CD4-positive, alpha-beta T cell treated with Interleukin-4 for 4 hours (primary cell): ENCODE measurements around the gene ARHGEF28.

Experiments
- DNase-seq: peaks from one replicate; pipeline ENCODE4 v3.0.0-alpha.2; 2020

ARHGEF28 gene

GRCh38 chr5:73623901-73624404 lies 2.0 kb upstream of the ARHGEF28 start:
- no peak for DNase-seq

DNA sequence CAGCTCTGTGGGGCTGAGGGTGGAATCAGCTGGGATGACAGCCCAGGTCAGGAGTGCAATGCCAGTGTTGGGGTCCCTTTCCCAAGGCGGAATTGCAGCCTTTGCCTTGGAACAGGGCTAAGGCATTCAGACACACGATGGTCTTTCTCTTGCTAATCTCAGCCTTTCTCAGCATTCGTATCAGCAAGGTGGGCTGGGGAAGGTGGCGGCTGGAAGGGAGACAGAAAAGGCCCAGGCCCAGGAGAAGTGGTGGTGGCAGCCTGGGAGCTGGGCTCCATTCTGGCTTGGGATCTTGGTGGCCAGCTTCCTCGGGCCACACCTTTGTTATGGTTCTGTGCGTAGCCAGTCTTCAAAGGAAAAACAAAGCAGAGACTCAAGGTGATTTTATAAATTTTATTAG lies 1.1 kb upstream of the ARHGEF28 start:
- no peak for DNase-seq

- no peak for DNase-seq
Measured at GRCh38 chr5:73625372-73625943, 538 bp upstream of the ARHGEF28 start.

DNA sequence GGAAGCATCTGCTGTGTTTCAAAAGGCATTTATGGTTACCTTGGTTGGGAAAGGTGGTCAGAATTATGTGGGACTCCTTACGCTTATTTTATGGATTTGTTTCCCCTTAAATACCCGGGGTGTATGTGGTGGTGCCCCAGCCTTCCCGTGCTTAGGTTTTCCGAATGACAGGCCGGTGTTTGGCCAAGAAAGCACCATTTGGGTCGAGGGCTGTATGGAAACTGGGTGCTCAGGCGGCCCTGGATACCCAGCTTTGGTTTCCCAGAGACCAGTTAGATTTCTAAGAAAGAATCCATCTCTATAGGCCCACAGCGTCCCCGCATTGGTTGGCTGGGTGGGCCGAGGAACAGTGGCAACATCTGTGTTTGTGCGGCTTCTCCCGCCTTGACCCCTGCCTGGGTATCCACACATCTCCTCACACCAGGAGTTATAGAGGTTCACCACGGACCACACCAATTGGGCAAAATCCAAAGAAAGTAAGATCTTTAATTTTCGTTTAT lies 868 bp downstream of the ARHGEF28 start:
- DNase-seq, result no peak

DNA sequence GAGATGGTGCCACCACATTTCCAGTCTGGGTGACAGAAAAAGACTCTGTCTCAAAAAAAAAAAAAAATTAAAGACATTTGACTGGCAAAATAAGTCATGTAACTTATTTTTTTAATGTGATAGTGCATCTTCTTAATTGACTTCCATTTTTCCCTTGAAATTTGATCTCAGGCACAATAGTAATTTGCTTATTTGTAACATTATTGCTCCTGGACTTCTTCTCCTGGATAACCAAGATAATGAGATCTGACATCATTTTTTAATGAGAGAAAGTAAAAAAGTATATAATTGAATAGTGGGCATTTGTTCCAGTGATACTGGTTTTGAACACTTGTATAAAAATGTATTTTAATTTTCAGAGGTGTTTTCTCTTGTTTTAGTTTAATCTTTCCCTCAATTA lies 3.5 kb downstream of the ARHGEF28 start:
- no peak for DNase-seq

DNA sequence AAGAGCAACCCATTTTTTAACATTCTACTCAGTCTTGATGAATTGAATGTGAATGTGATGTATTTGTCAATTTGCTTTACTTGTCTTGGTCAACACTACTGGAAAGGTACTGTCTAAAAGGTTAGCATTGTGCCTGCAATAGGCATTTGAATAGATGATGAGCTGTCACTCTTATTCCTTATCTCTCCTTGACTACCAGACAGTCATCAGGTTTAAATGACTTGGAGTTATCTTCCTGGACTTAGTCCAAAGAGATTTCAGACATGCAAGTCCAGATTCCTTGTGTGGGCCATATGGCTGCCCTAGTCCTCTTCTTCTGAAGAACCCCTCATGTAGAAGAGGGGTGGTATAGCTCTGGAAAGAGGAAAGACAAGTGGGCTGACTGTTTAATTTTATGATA lies 4.8 kb downstream of the ARHGEF28 start:
- DNase-seq, result no peak

DNA sequence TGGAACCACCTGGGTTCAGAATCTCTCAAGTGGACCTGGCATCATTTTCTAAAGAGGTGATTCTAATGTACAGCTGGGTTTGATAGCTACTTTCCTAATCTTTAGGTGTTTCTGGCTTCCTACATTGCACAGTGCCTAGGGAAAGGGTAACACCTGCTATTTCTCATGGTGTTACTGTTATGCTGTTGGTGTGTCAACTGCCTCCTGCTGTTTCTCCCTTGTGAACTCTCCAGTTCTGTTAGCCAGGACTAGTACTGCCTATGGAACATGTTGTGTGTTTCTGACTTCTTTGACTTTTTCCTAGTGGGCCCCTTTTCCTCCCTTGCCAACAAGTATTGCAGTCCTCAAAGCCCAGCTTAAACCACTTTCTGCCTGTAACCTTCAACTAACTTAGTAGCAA lies 5.5 kb downstream of the ARHGEF28 start:
- no peak for DNase-seq

DNA sequence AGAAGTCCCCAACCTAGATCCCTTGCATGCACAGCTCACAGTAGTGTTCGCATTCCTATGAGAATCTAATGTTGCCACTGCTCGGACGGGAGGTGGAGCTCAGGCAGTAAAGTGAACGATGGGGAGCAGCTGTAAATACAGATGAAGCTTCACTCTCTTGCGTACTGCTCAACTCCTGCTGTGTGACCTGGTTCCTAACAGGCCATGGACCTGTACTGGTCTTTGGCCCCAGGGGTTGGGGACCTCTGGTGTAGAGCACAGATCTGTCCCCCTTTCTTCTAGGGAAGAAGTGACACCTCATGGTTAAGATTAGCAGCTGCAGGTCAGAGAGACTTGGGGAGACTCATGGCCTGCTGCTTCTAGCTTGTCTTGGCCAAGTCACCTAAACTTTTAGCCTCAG lies 7.1 kb downstream of the ARHGEF28 start:
- no peak for DNase-seq

DNA sequence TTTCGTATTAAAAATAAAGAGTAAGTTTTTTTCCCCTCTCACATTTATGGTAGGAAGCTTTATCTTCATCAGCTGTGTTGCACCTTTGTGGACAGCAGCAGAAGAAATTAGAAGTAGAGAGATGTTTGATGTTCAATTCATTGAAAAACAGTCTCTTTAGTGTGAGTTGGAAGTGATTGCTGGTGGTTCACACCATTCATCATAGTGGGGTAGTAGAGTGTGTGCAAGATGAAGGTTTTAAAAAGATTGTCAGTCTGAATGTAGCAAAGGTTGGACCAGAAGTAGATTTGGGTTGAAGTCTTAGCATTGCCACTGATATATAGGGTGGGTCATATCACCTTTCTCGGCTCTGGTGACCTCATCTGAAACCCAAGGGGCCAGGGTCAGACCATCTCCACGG lies 10.4 kb downstream of the ARHGEF28 start:
- no peak for DNase-seq

DNA sequence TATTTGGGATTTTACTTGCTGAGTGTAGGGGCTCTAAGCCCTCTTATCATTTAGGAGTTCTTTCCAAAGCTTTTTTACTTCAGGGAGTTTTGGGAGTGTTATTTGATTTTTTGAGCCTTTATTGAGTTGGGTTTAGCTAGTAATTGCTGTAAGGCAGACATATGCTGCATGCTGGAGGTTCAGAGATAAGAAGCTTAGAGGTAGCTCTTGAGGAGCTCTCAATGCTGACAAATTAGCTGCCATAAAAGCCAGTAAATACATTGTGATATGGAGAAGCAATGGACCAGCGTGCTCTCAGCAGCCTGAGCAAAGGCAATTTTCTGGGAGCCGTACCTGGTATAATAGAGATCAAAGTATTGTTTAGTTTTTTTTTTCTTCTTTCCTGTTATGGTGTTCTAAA lies 11.6 kb downstream of the ARHGEF28 start:
- DNase-seq, result no peak

- DNase-seq, result no peak
Measured at GRCh38 chr5:73638344-73639095, 12.5 kb downstream of the ARHGEF28 start.

DNA sequence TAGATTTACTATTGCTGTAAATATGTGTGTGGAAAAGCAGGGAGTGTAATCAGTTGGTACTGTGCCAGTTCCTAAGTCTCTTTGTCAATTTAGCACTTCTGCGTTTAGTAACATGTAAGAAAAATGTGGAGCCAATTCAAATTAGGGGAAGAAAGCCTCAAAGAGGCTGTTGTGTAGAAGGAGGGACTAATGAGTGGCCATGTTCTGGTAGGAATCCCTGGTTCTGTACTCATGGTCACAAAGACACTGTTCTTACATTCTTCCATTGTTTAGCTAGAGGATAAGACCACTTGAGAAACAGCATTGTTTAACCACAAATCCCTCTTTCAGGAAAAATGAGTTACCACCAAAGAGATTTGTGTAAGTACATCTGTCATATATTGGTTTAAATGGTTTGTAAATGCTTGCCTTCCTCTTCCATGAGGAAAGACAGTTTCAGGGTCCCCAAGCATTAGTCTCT lies 14.9 kb downstream of the ARHGEF28 start:
- DNase-seq, result no peak

GRCh38 chr5:73641811-73642210 lies 15.8 kb downstream of the ARHGEF28 start:
- DNase-seq, result no peak

GRCh38 chr5:73642344-73642743 lies 16.3 kb downstream of the ARHGEF28 start:
- no peak for DNase-seq

- no peak for DNase-seq
Measured at GRCh38 chr5:73644385-73644963, 18.5 kb downstream of the ARHGEF28 start.

DNA sequence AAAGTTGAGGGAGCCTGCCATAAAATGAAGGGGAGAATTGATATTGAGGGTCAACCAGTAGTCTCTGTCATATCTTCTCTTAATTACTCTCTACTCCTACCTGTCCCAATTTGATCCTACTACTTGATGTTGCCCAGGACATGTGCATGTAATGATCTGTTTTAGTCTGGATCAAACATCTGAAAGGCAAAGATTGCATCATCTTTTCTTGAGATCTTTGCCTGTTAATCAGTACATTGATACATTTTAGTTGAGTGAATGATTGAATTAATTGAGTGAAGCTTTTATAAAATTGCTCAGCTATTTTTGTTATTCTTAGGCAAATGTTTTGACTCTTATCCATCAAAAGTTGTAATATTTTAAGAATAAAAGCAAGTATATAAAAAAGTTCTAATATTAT lies 21.7 kb downstream of the ARHGEF28 start:
- DNase-seq, result no peak

- DNase-seq, result no peak
Measured at GRCh38 chr5:73648515-73648914, 22.5 kb downstream of the ARHGEF28 start.

- no peak for DNase-seq
Measured at GRCh38 chr5:73649926-73650325, 23.9 kb downstream of the ARHGEF28 start.

DNA sequence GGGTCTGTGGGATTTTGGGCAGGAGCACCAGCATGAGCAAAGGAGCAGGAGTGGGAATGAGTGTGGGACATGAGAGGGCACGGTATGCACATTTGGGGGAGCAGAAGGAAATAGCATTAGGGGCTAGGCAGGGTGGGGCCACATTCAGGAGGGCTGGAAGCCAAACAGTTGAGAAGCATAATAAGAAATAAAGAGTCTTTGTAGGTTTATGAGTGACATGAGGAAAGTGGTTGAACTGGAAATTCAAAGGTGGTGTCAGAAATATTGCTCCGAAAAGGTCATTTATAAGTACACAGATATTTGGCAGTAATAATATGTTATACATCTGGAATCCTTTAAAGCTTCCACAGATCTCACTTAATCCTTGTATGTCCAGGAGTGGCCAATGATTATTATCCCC lies 26.4 kb downstream of the ARHGEF28 start:
- no peak for DNase-seq

DNA sequence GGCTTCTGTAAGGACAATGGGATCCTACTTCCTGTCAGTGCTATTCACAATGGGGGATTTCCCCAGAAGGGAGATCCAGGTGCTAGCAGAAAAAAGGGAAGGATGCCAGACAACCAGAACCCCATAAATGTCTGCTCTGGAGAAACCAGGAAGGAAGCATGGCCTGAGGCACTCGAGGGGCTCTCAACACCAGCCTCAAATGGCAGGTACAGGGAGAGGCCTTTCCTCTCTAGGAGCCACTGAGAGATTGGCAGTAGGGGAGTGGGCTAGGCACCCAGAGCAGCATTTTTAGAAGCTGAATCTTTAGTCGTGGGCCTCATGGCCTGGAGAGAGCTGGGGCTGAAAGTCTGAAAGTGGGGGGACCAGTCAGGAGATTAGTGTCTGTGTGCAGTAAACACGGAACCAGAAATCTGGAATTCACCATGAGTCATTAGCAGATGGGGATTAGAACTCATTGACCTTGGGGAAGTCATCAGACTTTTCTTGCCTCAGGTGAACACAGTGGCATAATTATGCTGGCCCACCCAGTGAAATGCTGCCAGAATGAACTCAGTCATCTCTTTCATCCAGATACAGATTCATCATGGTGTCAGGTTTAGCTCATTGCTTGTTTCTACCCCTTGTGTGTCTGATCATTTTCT lies 28.3 kb downstream of the ARHGEF28 start:
- DNase-seq, result no peak

- no peak for DNase-seq
Measured at GRCh38 chr5:73654819-73655318, 28.9 kb downstream of the ARHGEF28 start.

GRCh38 chr5:73655521-73656160 lies 29.6 kb downstream of the ARHGEF28 start:
- DNase-seq, result no peak

DNA sequence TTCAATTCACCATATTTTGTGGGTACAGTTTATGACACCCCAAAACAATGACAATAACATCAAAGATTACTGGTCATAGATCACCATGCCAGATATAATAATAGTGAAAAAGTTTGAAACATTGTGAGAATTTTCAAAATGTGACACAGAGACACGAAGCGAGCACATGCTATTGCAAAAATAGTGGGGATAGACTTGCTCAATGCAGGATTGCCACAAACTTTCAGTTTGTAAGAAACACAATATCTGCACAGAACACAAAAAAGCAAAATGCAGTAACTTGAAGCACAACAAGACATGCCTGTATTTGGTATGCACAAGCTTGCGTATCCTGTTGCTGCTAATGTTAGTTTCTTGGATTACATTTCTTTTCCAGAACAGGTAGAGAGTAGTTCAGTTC lies 35.8 kb downstream of the ARHGEF28 start:
- no peak for DNase-seq
